H1 (cell line): Measurements from ENCODE around the gene NELFA. TPM values are rescaled to one million over a fixed set of nuclear protein-coding genes. Genes with fewer than 3 reads are reported as not detected.

Experiments used
- BACH1 ChIP-seq: IDR thresholded peaks from 2 replicates; pipeline ENCODE4 v1.6.1; 2012; ENCODE audit warnings: low read length, improper control_type of control experiment
- CBX5 ChIP-seq: fragments of 300-800, 300-1000 bp; sonication (generic); IDR thresholded peaks from 2 replicates; pipeline ENCODE4 v1.7.1; 2016; ENCODE audit warnings: antibody characterized with exemption, low read length, low read depth
- CBX8 ChIP-seq: fragments of 300-800, 300-1000 bp; sonication (generic); IDR thresholded peaks from 2 replicates; pipeline ENCODE4 v1.7.1; 2016; ENCODE audit warnings: low read depth, low read length, borderline replicate concordance
- CEBPB ChIP-seq: IDR thresholded peaks from 2 replicates; pipeline ENCODE4 v1.6.1; 2012; ENCODE audit warnings: low read depth, low read length
- EGR1 ChIP-seq: IDR thresholded peaks from 2 replicates; pipeline ENCODE4 v1.6.1; 2011; ENCODE audit warnings: low read depth, low read length, borderline replicate concordance
- EP300 ChIP-seq, 2 experiments: IDR thresholded peaks; 1 replicate in 1 of 2; 2 replicates in 1 of 2; pipeline ENCODE4 v1.6.1; 2011 to 2012; ENCODE audit warnings: low read depth in 2 of 2, low read length in 2 of 2, mild to moderate bottlenecking in 2 of 2, borderline replicate concordance in 1 of 2, inconsistent platforms in 1 of 2, moderate library complexity in 1 of 2
- EZH2 ChIP-seq: fragments of 200-600 bp; sonication (generic); IDR thresholded peaks from 2 replicates; pipeline ENCODE4 v1.7.1; 2012; ENCODE audit warnings: low read depth, mild to moderate bottlenecking, moderate library complexity, low read length, inconsistent platforms; ENCODE audit not compliant: severe bottlenecking
- FOSL1 ChIP-seq: IDR thresholded peaks from 2 replicates; pipeline ENCODE4 v1.6.1; 2011; ENCODE audit warnings: mild to moderate bottlenecking, low read depth, low read length, moderate library complexity; ENCODE audit not compliant: insufficient read depth
- GABPA ChIP-seq: IDR thresholded peaks from 2 replicates; pipeline ENCODE4 v1.6.1; 2011; ENCODE audit warnings: mild to moderate bottlenecking, low read length, moderate library complexity, borderline replicate concordance; ENCODE audit not compliant: insufficient read depth
- KDM1A ChIP-seq: fragments of 200-600, 300-600 bp; sonication (generic); IDR thresholded peaks from 2 replicates; pipeline ENCODE4 v1.7.1; 2016; ENCODE audit warnings: mild to moderate bottlenecking, low read length, borderline replicate concordance
- KDM4A ChIP-seq: IDR thresholded peaks from one replicate; pipeline ENCODE4 v1.7.1; 2012; ENCODE audit warnings: low read depth, mild to moderate bottlenecking, moderate library complexity, low read length, inconsistent platforms; ENCODE audit not compliant: severe bottlenecking
- NRF1 ChIP-seq: IDR thresholded peaks from 2 replicates; pipeline ENCODE4 v1.6.1; 2011; ENCODE audit warnings: mild to moderate bottlenecking, low read depth, low read length, improper control_type of control experiment
- PHF8 ChIP-seq: fragments of 200-600 bp; sonication (generic); conservative IDR thresholded peaks from 2 replicates; pipeline ENCODE4 v1.7.1; 2012; ENCODE audit warnings: low read depth, mild to moderate bottlenecking, inconsistent platforms, low read length, moderate library complexity
- POLR2A ChIP-seq, 2 experiments: IDR thresholded peaks; 1 replicate in 1 of 2; 2 replicates in 1 of 2; pipeline ENCODE4 v1.6.1; 2011; ENCODE audit warnings: low read depth in 2 of 2, low read length in 2 of 2, mild to moderate bottlenecking in 2 of 2; ENCODE audit errors: control extremely low read depth in 1 of 2
- RFX5 ChIP-seq: IDR thresholded peaks from 2 replicates; pipeline ENCODE4 v1.6.1; 2011; ENCODE audit warnings: low read depth, low read length, improper control_type of control experiment, borderline replicate concordance
- RXRA ChIP-seq: IDR thresholded peaks from 2 replicates; pipeline ENCODE4 v1.6.1; 2011; ENCODE audit warnings: low read depth, mild to moderate bottlenecking, low read length, moderate library complexity; ENCODE audit not compliant: insufficient read depth
- SP1 ChIP-seq: IDR thresholded peaks from 2 replicates; pipeline ENCODE4 v1.6.1; 2011; ENCODE audit warnings: low read depth, low read length
- SRF ChIP-seq: IDR thresholded peaks from 2 replicates; pipeline ENCODE4 v1.6.1; 2011; ENCODE audit warnings: mild to moderate bottlenecking, low read depth, low read length, moderate library complexity
- SUZ12 ChIP-seq: fragments of 200-600 bp; sonication (generic); IDR thresholded peaks from 2 replicates; pipeline ENCODE4 v1.6.1; 2012; ENCODE audit warnings: mild to moderate bottlenecking, inconsistent platforms, low read length, moderate library complexity, mixed read lengths
- TCF12 ChIP-seq: IDR thresholded peaks from 2 replicates; pipeline ENCODE4 v1.6.1; 2011; ENCODE audit warnings: low read depth, mild to moderate bottlenecking, low read length
- USF2 ChIP-seq: IDR thresholded peaks from 2 replicates; pipeline ENCODE4 v1.6.1; 2011; ENCODE audit warnings: low read length, improper control_type of control experiment
- YY1 ChIP-seq: IDR thresholded peaks from 2 replicates; pipeline ENCODE4 v1.6.1; 2011; ENCODE audit warnings: low read depth, mild to moderate bottlenecking, low read length
- ZNF274 ChIP-seq: IDR thresholded peaks from 2 replicates; pipeline ENCODE4 v1.7.0; 2012; ENCODE audit warnings: low read length, borderline replicate concordance; ENCODE audit errors: extremely low read depth
- polyA plus RNA-seq, 7 experiments: library from polyadenylated mRNA; depleted of rRNA in 3 of 7; stranded (reverse) in 5 of 7; unstranded in 2 of 7; fragments of >200 nt in 5 of 7; fragments of 200-250 nt in 2 of 7; gene quantifications; 1 replicate in 5 of 7; 2 replicates in 1 of 7; 4 replicates in 1 of 7; pipeline versions ENCODE4 v1.2.1 to v1.2.3, GENCODE V29; 2011 to 2013; ENCODE audit warnings: missing spikeins in 2 of 7, mixed read lengths in 2 of 7
- total RNA-seq: library from RNA; stranded (reverse); fragmentation: NEBNext Ultra II Directional; extraction: Animal tissue kit (Norgen Biotek cat#: 25700); gene quantifications from 2 replicates; pipeline ENCODE4 v1.2.1, GENCODE V29; 2021
- TF ChIP-seq, protein P1 (sequence below): IDR thresholded peaks from 2 replicates; pipeline ENCODE4 v1.6.1; 2012; ENCODE audit warnings: inconsistent platforms

Gene NELFA
- total and polyA plus RNA-seq, 2 of the 8 experiments (the other 6 are each of a cell fraction or from before 2014, with no cell fraction given), result 41.8 to 57.5 TPM

GRCh38 chr4:2008921-2009650 is at the start of gene NELFA (continued):
- no peak for TF ChIP-seq ZNF274
- TF ChIP-seq EGR1, result no peak
- no peak for TF ChIP-seq CBX5
- TF ChIP-seq SP1, result no peak
- no peak for TF ChIP-seq NRF1
- no peak for TF ChIP-seq CBX8
- no peak for TF ChIP-seq RFX5
- TF ChIP-seq YY1, result peak; percentile 99
- TF ChIP-seq CEBPB, result no peak
- TF ChIP-seq KDM4A, result peak; percentile 100
- no peak for TF ChIP-seq USF2
- TF ChIP-seq FOSL1, result no peak
- TF ChIP-seq, protein P1, sequence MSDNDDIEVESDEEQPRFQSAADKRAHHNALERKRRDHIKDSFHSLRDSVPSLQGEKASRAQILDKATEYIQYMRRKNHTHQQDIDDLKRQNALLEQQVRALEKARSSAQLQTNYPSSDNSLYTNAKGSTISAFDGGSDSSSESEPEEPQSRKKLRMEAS, result peak; percentile 60
- TF ChIP-seq SUZ12, result no peak
- no peak for TF ChIP-seq TCF12
- TF ChIP-seq KDM1A, result 0 out of 2 replicates have a peak, but pooled peaks have one; percentile 14
- TF ChIP-seq RXRA, result no peak
- peak; percentile 30 for TF ChIP-seq EZH2
- TF ChIP-seq BACH1, result 0 out of 2 replicates have a peak, but pooled peaks have one; percentile 22
- TF ChIP-seq EP300 (IDR thresholded peaks at IDR 0.05; ENCODE audit: borderline replicate concordance in 1 of 2, low read depth in 2 of 2, low read length in 2 of 2), result 0 out of 3 replicates have a peak, but pooled peaks of 1 of the 2 experiments have one; percentile 2
- TF ChIP-seq SRF, result peak; percentile 46; the same call in 1 of the 2 replicates
- no peak for TF ChIP-seq GABPA
- TF ChIP-seq PHF8, result peak; percentile 72
- peak; percentile 76 to 84 for TF ChIP-seq POLR2A (IDR thresholded peaks at IDR 0.05; ENCODE audit: control extremely low read depth in 1 of 2, low read depth in 2 of 2, low read length in 2 of 2)
